ENCODE data around the gene CHI3L2.

The CHI3L2 gene

GRCh38 chr1:111191496-111191895 is 36.0 kb upstream of the CHI3L2 start:
- DNase-seq (ENCODE audit: low read depth), result no peak
- no peak for TF ChIP-seq CTCF (conservative IDR thresholded peaks at IDR 0.05; ENCODE audit: low read depth, low read length)

GRCh38 chr1:111192074-111192473 is 35.4 kb upstream of the CHI3L2 start:
- no peak for TF ChIP-seq CTCF (conservative IDR thresholded peaks at IDR 0.05; ENCODE audit: low read depth, low read length)
- no peak for DNase-seq (ENCODE audit: low read depth)
- no peak overlapping the region for H3K4me3 ChIP-seq (ENCODE audit: low read length)

More at GRCh38 chr1:111191496-111191895, 36.0 kb upstream of the CHI3L2 start:
- no peak overlapping the region for H3K4me3 ChIP-seq (ENCODE audit: low read length)

GRCh38 chr1:111192658-111193519 is 34.6 kb upstream of the CHI3L2 start:
- DNase-seq (ENCODE audit: low read depth), result no peak
- H3K4me3 ChIP-seq (ENCODE audit: low read length), result no peak overlapping the region
- TF ChIP-seq CTCF (conservative IDR thresholded peaks at IDR 0.05; ENCODE audit: low read depth, low read length), result no peak

GRCh38 chr1:111193712-111194480 is 33.6 kb upstream of the CHI3L2 start:
- no peak for TF ChIP-seq CTCF (conservative IDR thresholded peaks at IDR 0.05; ENCODE audit: low read depth, low read length)
- no peak for DNase-seq (ENCODE audit: low read depth)
- no peak overlapping the region for H3K4me3 ChIP-seq (ENCODE audit: low read length)

- no peak for DNase-seq (ENCODE audit: low read depth)
- no peak overlapping the region for H3K4me3 ChIP-seq (ENCODE audit: low read length)
- TF ChIP-seq CTCF (conservative IDR thresholded peaks at IDR 0.05; ENCODE audit: low read depth, low read length), result no peak
Observed at GRCh38 chr1:111195002-111195684, 32.4 kb upstream of the CHI3L2 start.

GRCh38 chr1:111196213-111196612 is 31.3 kb upstream of the CHI3L2 start:
- DNase-seq (ENCODE audit: low read depth), result no peak
- no peak for TF ChIP-seq CTCF (conservative IDR thresholded peaks at IDR 0.05; ENCODE audit: low read depth, low read length)
- no peak overlapping the region for H3K4me3 ChIP-seq (ENCODE audit: low read length)

Data from retinal pigment epithelial cell (primary cell).